K562 (cell line): ENCODE results near the gene LILRB3. TPM values are rescaled to one million over a fixed set of nuclear protein-coding genes. Genes with fewer than 3 reads are reported as not detected.

ENCODE experiments used
- ZBTB40 ChIP-seq, 2 experiments: fragments of 450-650 bp in 1 of 2; sonication (generic) in 1 of 2; formaldehyde crosslinking in 1 of 2; IDR thresholded peaks; 2 replicates each; pipeline versions ENCODE4 v1.7.1 to v1.9.0; 2016 to 2022; ENCODE audit warnings: inconsistent platforms in 1 of 2, mild to moderate bottlenecking in 1 of 2, missing genetic modification reagents in 1 of 2
- polyA plus RNA-seq, 8 experiments: library from polyadenylated mRNA; depleted of rRNA in 4 of 8; stranded (reverse) in 5 of 8; unstranded in 3 of 8; fragments of >200 nt; fragmentation: Nextera tagmentation in 2 of 8; fragmentation: Illumina TruSeq in 1 of 8; extraction: Ambion mirVana in 2 of 8; extraction: Trizol in 1 of 8; gene quantifications; 2 replicates each; pipeline versions ENCODE4 v1.2.1 to v1.2.3, GENCODE V29; 2011 to 2014; ENCODE audit warnings: inconsistent platforms in 1 of 8, missing spikeins in 1 of 8
- total RNA-seq, 7 experiments: library from RNA; depleted of rRNA in 6 of 7; stranded (reverse); fragments of >200 nt in 6 of 7; fragmentation: Illumina TruSeq in 2 of 7; extraction: Trizol in 2 of 7; gene quantifications; 2 replicates each; pipeline versions ENCODE4 v1.2.1 to v1.2.3, GENCODE V29; 2011 to 2021; ENCODE audit warnings: low replicate concordance in 1 of 7
- TF ChIP-seq, protein P1 (sequence below), 2 experiments: IDR thresholded peaks in 1 of 2; conservative IDR thresholded peaks in 1 of 2; 2 replicates each; pipeline ENCODE4 v1.6.1; 2016; ENCODE audit warnings: low read depth in 2 of 2, mild to moderate bottlenecking in 1 of 2, missing compliant biosample characterization in 1 of 2, missing genetic modification characterization in 1 of 2, moderate library complexity in 1 of 2

Gene LILRB3
- total and polyA plus RNA-seq, 9 of the 15 experiments (the other 6 are each of a cell fraction or from before 2014, with no cell fraction given) = 0.01 to 0.09 TPM; not detected in 7

- TF ChIP-seq ZBTB40 (IDR thresholded peaks at IDR 0.05) = no peak
- no peak for TF ChIP-seq ZBTB40 (CRISPR knock-in tag; IDR thresholded peaks at IDR 0.05)
- TF ChIP-seq, protein P1, sequence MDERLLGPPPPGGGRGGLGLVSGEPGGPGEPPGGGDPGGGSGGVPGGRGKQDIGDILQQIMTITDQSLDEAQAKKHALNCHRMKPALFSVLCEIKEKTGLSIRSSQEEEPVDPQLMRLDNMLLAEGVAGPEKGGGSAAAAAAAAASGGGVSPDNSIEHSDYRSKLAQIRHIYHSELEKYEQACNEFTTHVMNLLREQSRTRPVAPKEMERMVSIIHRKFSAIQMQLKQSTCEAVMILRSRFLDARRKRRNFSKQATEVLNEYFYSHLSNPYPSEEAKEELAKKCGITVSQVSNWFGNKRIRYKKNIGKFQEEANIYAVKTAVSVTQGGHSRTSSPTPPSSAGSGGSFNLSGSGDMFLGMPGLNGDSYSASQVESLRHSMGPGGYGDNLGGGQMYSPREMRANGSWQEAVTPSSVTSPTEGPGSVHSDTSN (CRISPR knock-in tag; IDR thresholded peaks at IDR 0.05; ENCODE audit: low read depth) = no peak
- TF ChIP-seq, protein P1 (tag; conservative IDR thresholded peaks at IDR 0.05; ENCODE audit: low read depth) = no peak
These were observed 36.5 kb downstream of the LILRB3 start (continued) for GRCh38 chr19:54186351-54186750.
